Sigmoid colon (tissue), 7 donors: Measurements from ENCODE around the gene STX4. TPM values are rescaled to one million over a fixed set of nuclear protein-coding genes. Genes with fewer than 3 reads are reported as not detected.

Experiments used
- DNase-seq: peaks from one replicate; pipeline ENCODE4 v3.0.0-alpha.2; 2019
- H3K27ac ChIP-seq, 4 donors: fragments of 200-600 bp; sonication (generic); one replicate each; pipeline ENCODE4 v1.5.1; 2016 to 2019; ENCODE audit warnings: mild to moderate bottlenecking in 1 of 4
- H3K27me3 ChIP-seq, 3 donors: fragments of 200-600 bp; sonication (generic); one replicate each; pipeline ENCODE4 v1.5.1; 2019; ENCODE audit warnings: mild to moderate bottlenecking in 1 of 3
- H3K36me3 ChIP-seq, 4 donors: fragments of 200-600 bp; sonication (generic); one replicate each; pipeline ENCODE4 v1.5.1; 2016 to 2019
- H3K4me1 ChIP-seq, 4 donors: fragments of 200-600 bp; sonication (generic); one replicate each; pipeline ENCODE4 v1.5.1; 2017 to 2019
- H3K4me3 ChIP-seq, 4 donors: fragments of 200-600 bp; sonication (generic); one replicate each; pipeline ENCODE4 v1.5.1; 2017 to 2019; ENCODE audit warnings: mild to moderate bottlenecking in 2 of 4, moderate library complexity in 1 of 4
- H3K9me3 ChIP-seq, 4 donors: fragments of 200-600 bp in 3 of 4; sonication (generic) in 3 of 4; one replicate each; pipeline versions ENCODE4 v1.5.1 to v1.6.1; 2013 to 2019
- EP300 ChIP-seq, 4 donors: sonication (generic); formaldehyde crosslinking; IDR thresholded peaks; one replicate each; pipeline ENCODE4 v1.6.1; 2017; ENCODE audit warnings: antibody characterized with exemption in 4 of 4
- POLR2A ChIP-seq, 2 donors: fragments of 450-650 bp; IDR thresholded peaks; one replicate each; pipeline ENCODE4 v1.6.1; 2016; ENCODE audit warnings: antibody characterized with exemption in 2 of 2, mild to moderate bottlenecking in 2 of 2, moderate library complexity in 2 of 2
- POLR2AphosphoS5 ChIP-seq, 4 donors: sonication (generic); formaldehyde crosslinking; IDR thresholded peaks; one replicate each; pipeline ENCODE4 v1.6.1; 2017; ENCODE audit warnings: antibody characterized with exemption in 4 of 4
- WGBS, 2 donors: extraction: QIAGEN DNeasy Blood & Tissue Kit; methylation state at CpG; one replicate each; pipeline ENCODE4 v1.1.7; 2013; 5-methylcytosine and 5-hydroxymethylcytosine counted together
- intact Hi-C: fragments of 100-400 bp; cut with DNase I; formaldehyde crosslinking; loops from one replicate; pipeline ENCODE4 v1.15.1; 2023
- polyA plus RNA-seq, 3 donors: library from polyadenylated mRNA; stranded (reverse); fragments of 200-250 nt; gene quantifications; one replicate each; pipeline ENCODE4 v1.2.3, GENCODE V29; 2013
- total RNA-seq, 4 donors: library from RNA; depleted of rRNA; stranded (reverse); fragments of >200 nt; gene quantifications; one replicate each; pipeline ENCODE4 v1.1.0, GENCODE V29; 2016
- TF ChIP-seq, protein P1 (sequence below), 4 experiments: fragments of 450-650 bp in 3 of 4; fragments of 200-600 bp in 1 of 4; IDR thresholded peaks; one replicate each; pipeline ENCODE4 v1.5.1; 2016 to 2019; ENCODE audit warnings: antibody characterized with exemption in 4 of 4, mild to moderate bottlenecking in 3 of 4, moderate library complexity in 2 of 4
- donor health status: healthy with polysubstance abuse.
- donor health status: Bipolar disorder and iron deficiency.
- donor health status: healthy.

The STX4 gene
- total and polyA plus RNA-seq, 7 donors: 23.9 to 76.3 (median 47.2) TPM

- Histone ChIP-seq H3K4me1 (peaks cover 0 to 7% (median 3%) of the 10 kb centered on the region in 4 donors), H3K27me3 (no peaks in the 10 kb centered on the region), H3K27ac (no peak overlapping the region), H3K9me3 (no peaks in the 10 kb centered on the region), H3K4me3 (no peak overlapping the region), H3K36me3 (peaks cover 7 to 70% (median 15%) of the 10 kb centered on the region in 4 donors)
- DNase-seq: no peak
- intact Hi-C loops: no loop called here
- WGBS, 2 donors: 76 to 82% methylated on average over 5 of the region's 5 CpGs
- TF ChIP-seq POLR2AphosphoS5 (IDR thresholded peaks at IDR 0.05) (no peak), POLR2A (IDR thresholded peaks at IDR 0.05) (no peak), EP300 (IDR thresholded peaks at IDR 0.05) (no peak)
- TF ChIP-seq, protein P1, sequence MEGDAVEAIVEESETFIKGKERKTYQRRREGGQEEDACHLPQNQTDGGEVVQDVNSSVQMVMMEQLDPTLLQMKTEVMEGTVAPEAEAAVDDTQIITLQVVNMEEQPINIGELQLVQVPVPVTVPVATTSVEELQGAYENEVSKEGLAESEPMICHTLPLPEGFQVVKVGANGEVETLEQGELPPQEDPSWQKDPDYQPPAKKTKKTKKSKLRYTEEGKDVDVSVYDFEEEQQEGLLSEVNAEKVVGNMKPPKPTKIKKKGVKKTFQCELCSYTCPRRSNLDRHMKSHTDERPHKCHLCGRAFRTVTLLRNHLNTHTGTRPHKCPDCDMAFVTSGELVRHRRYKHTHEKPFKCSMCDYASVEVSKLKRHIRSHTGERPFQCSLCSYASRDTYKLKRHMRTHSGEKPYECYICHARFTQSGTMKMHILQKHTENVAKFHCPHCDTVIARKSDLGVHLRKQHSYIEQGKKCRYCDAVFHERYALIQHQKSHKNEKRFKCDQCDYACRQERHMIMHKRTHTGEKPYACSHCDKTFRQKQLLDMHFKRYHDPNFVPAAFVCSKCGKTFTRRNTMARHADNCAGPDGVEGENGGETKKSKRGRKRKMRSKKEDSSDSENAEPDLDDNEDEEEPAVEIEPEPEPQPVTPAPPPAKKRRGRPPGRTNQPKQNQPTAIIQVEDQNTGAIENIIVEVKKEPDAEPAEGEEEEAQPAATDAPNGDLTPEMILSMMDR (IDR thresholded peaks at IDR 0.05): no peak
These were observed 54.6 kb downstream of the STX4 start for GRCh38 chr16:31087971-31088370.

- 77 to 88% methylated on average over 15 of the region's 15 CpGs for WGBS, 2 donors
- intact Hi-C loops: no loop called here
- peaks cover 0 to 12% (median 9%) of the 10 kb centered on the region in 4 donors for H3K4me1 ChIP-seq
- H3K27me3 ChIP-seq: no peaks in the 10 kb centered on the region
- H3K27ac ChIP-seq: no peak within 1 kb of the TSS
- H3K36me3 ChIP-seq: peaks cover 7 to 64% (median 13%) of the 10 kb centered on the region in 4 donors
- DNase-seq: no peak
- no peak for TF ChIP-seq POLR2A (IDR thresholded peaks at IDR 0.05)
- no peak for TF ChIP-seq POLR2AphosphoS5 (IDR thresholded peaks at IDR 0.05)
- TF ChIP-seq, protein P1 (IDR thresholded peaks at IDR 0.05): no peak
- no peak for TF ChIP-seq EP300 (IDR thresholded peaks at IDR 0.05)
- no peak within 1 kb of the TSS for H3K4me3 ChIP-seq
- H3K9me3 ChIP-seq: no peaks in the 10 kb centered on the region
These were observed 55.3 kb downstream of the STX4 start, which contains the start of gene PRSS53 for GRCh38 chr16:31088459-31089183. PRSS53 (minus strand) TSS chr16:31088943; CDS start chr16:31088809, 134 bp downstream.

GRCh38 chr16:31089199-31089598 is 55.8 kb downstream of the STX4 start:
- no peak for DNase-seq
- H3K4me1 ChIP-seq: peaks cover 0 to 18% (median 13%) of the 10 kb centered on the region in 4 donors
- H3K9me3 ChIP-seq: no peaks in the 10 kb centered on the region
- peaks cover 7 to 58% (median 11%) of the 10 kb centered on the region in 4 donors for H3K36me3 ChIP-seq
- no peaks in the 10 kb centered on the region for H3K27me3 ChIP-seq
- 91 to 96% methylated on average over 8 of the region's 8 CpGs for WGBS, 2 donors
- no peak overlapping the region for H3K4me3 ChIP-seq
- intact Hi-C loops: no loop called here
- no peak for TF ChIP-seq POLR2AphosphoS5 (IDR thresholded peaks at IDR 0.05)
- TF ChIP-seq, protein P1 (IDR thresholded peaks at IDR 0.05): no peak
- TF ChIP-seq POLR2A (IDR thresholded peaks at IDR 0.05): no peak
- no peak for TF ChIP-seq EP300 (IDR thresholded peaks at IDR 0.05)
- H3K27ac ChIP-seq: no peak overlapping the region

Other genes starting within 250 kb of the STX4 start
- gene ZNF629, start 246.4 kb upstream of the STX4 start, total RNA-seq: 10 to 100 TPM in 2 of 4 donors, 1 to 10 TPM in 2; 8.4 to 12.1 (median 10.3) TPM
- gene ZNF629, start 246.4 kb upstream of the STX4 start, polyA plus RNA-seq: 1 to 10 TPM; 3.0 to 6.9 (median 3.5) TPM
- gene BCL7C, start 139.5 kb upstream of the STX4 start, total RNA-seq: 10 to 100 TPM; 45.7 to 63.1 (median 55.2) TPM
- 10 to 100 TPM; 27.9 to 42.0 (median 30.7) TPM for gene BCL7C, start 139.5 kb upstream of the STX4 start, polyA plus RNA-seq
- gene CTF1, start 136.9 kb upstream of the STX4 start, total RNA-seq: 1 to 10 TPM; 2.3 to 6.9 (median 4.9) TPM
- 1 to 10 TPM in 2 of 3 donors, under 1 TPM in 1; 0.46 to 3.6 (median 1.5) TPM for gene CTF1, start 136.9 kb upstream of the STX4 start, polyA plus RNA-seq
- 10 to 100 TPM in 3 of 4 donors, 1 to 10 TPM in 1; 7.9 to 18.3 (median 13.0) TPM for gene FBXL19, start 110.0 kb upstream of the STX4 start, total RNA-seq
- gene FBXL19, start 110.0 kb upstream of the STX4 start, polyA plus RNA-seq: 10 to 100 TPM in 1 of 3 donors, 1 to 10 TPM in 2; 3.0 to 32.7 (median 8.3) TPM
- gene ORAI3, start 84.5 kb upstream of the STX4 start, total RNA-seq: 10 to 100 TPM; 33.3 to 43.3 (median 40.5) TPM
- 10 to 100 TPM in 2 of 3 donors, 1 to 10 TPM in 1; 8.6 to 16.1 (median 15.6) TPM for gene ORAI3, start 84.5 kb upstream of the STX4 start, polyA plus RNA-seq
- gene SETD1A, start 75.8 kb upstream of the STX4 start, total RNA-seq: 10 to 100 TPM in 1 of 4 donors, 1 to 10 TPM in 3; 5.0 to 16.0 (median 7.1) TPM
- 10 to 100 TPM in 1 of 3 donors, 1 to 10 TPM in 2; 2.4 to 13.1 (median 3.2) TPM for gene SETD1A, start 75.8 kb upstream of the STX4 start, polyA plus RNA-seq
- 10 to 100 TPM; 14.6 to 16.1 (median 15.5) TPM for gene HSD3B7, start 48.4 kb upstream of the STX4 start, total RNA-seq
- 10 to 100 TPM in 2 of 3 donors, 1 to 10 TPM in 1; 9.0 to 36.1 (median 13.6) TPM for gene HSD3B7, start 48.4 kb upstream of the STX4 start, polyA plus RNA-seq
- 1 to 10 TPM in 2 of 4 donors, under 1 TPM in 2; 0.71 to 4.4 (median 2.3) TPM for gene STX1B, start 22.9 kb upstream of the STX4 start, total RNA-seq
- 1 to 10 TPM in 1 of 3 donors, under 1 TPM in 1, not detected in 1; 0.60 to 1.2 TPM for gene STX1B, start 22.9 kb upstream of the STX4 start, polyA plus RNA-seq
- gene ZNF668, start 40.7 kb downstream of the STX4 start, total RNA-seq: 10 to 100 TPM in 1 of 4 donors, 1 to 10 TPM in 3; 5.2 to 12.5 (median 7.7) TPM
- gene ZNF668, start 40.7 kb downstream of the STX4 start, polyA plus RNA-seq: 10 to 100 TPM in 1 of 3 donors, 1 to 10 TPM in 2; 4.8 to 11.7 (median 4.9) TPM
- gene ZNF646, start 40.9 kb downstream of the STX4 start, total RNA-seq: 10 to 100 TPM in 1 of 4 donors, 1 to 10 TPM in 3; 8.3 to 12.2 (median 8.8) TPM
- gene ZNF646, start 40.9 kb downstream of the STX4 start, polyA plus RNA-seq: 10 to 100 TPM in 1 of 3 donors, 1 to 10 TPM in 2; 1.8 to 15.0 (median 4.9) TPM
- 1 to 10 TPM; 1.1 to 9.1 (median 2.6) TPM for gene PRSS53, start 55.4 kb downstream of the STX4 start, total RNA-seq
- 1 to 10 TPM in 1 of 3 donors, not detected in 2; 2.0 TPM for gene PRSS53, start 55.4 kb downstream of the STX4 start, polyA plus RNA-seq
- gene VKORC1, start 61.2 kb downstream of the STX4 start, total RNA-seq: 100 to 1,000 TPM; 107 to 165 (median 116) TPM
- 10 to 100 TPM; 30.5 to 66.5 (median 45.6) TPM for gene VKORC1, start 61.2 kb downstream of the STX4 start, polyA plus RNA-seq
- 10 to 100 TPM; 29.5 to 42.7 (median 33.7) TPM for gene BCKDK, start 74.8 kb downstream of the STX4 start, total RNA-seq
- gene BCKDK, start 74.8 kb downstream of the STX4 start, polyA plus RNA-seq: 10 to 100 TPM; 21.6 to 33.2 (median 32.1) TPM
- gene KAT8, start 84.1 kb downstream of the STX4 start, total RNA-seq: 10 to 100 TPM; 57.1 to 65.7 (median 62.5) TPM
- gene KAT8, start 84.1 kb downstream of the STX4 start, polyA plus RNA-seq: 10 to 100 TPM; 31.2 to 54.0 (median 38.8) TPM
- 1 to 10 TPM in 2 of 4 donors, under 1 TPM in 1, not detected in 1; 0.16 to 3.2 (median 1.1) TPM for gene PRSS8, start 102.2 kb downstream of the STX4 start, total RNA-seq
- 100 to 1,000 TPM in 1 of 3 donors, 10 to 100 TPM in 2; 54.7 to 342 (median 84.4) TPM for gene PRSS8, start 102.2 kb downstream of the STX4 start, polyA plus RNA-seq
- 1 to 10 TPM in 3 of 4 donors, under 1 TPM in 1; 0.83 to 7.3 (median 3.7) TPM for gene PRSS36, start 116.5 kb downstream of the STX4 start, total RNA-seq
- gene PRSS36, start 116.5 kb downstream of the STX4 start, polyA plus RNA-seq: 10 to 100 TPM in 1 of 3 donors, 1 to 10 TPM in 2; 4.7 to 10.2 (median 7.6) TPM
- 10 to 100 TPM; 44.1 to 63.9 (median 60.4) TPM for gene FUS, start 146.6 kb downstream of the STX4 start, total RNA-seq
- gene FUS, start 146.6 kb downstream of the STX4 start, polyA plus RNA-seq: 100 to 1,000 TPM in 1 of 3 donors, 10 to 100 TPM in 2; 79.9 to 262 (median 98.3) TPM
- 10 to 100 TPM; 21.0 to 24.6 (median 23.5) TPM for gene PYCARD, start 169.2 kb downstream of the STX4 start, total RNA-seq
- gene PYCARD, start 169.2 kb downstream of the STX4 start, polyA plus RNA-seq: 100 to 1,000 TPM in 2 of 3 donors, 10 to 100 TPM in 1; 93.1 to 120 (median 107) TPM
- under 1 TPM in 3 of 4 donors, not detected in 1; under 0.01 to 0.27 (median under 0.01) TPM for gene TRIM72, start 180.6 kb downstream of the STX4 start, total RNA-seq
- under 1 TPM; under 0.01 to 0.07 (median under 0.01) TPM for gene TRIM72, start 180.6 kb downstream of the STX4 start, polyA plus RNA-seq
- gene PYDC1, start 183.6 kb downstream of the STX4 start, total RNA-seq: not detected
- under 1 TPM in 1 of 3 donors, not detected in 2; 0.16 TPM for gene PYDC1, start 183.6 kb downstream of the STX4 start, polyA plus RNA-seq
- gene ITGAM, start 226.4 kb downstream of the STX4 start, total RNA-seq: 10 to 100 TPM in 3 of 4 donors, 1 to 10 TPM in 1; 6.4 to 15.1 (median 12.0) TPM
- gene ITGAM, start 226.4 kb downstream of the STX4 start, polyA plus RNA-seq: 1 to 10 TPM; 1.2 to 6.1 (median 1.8) TPM